Measurements from ENCODE around the gene FAM124A.

The FAM124A gene

DNA sequence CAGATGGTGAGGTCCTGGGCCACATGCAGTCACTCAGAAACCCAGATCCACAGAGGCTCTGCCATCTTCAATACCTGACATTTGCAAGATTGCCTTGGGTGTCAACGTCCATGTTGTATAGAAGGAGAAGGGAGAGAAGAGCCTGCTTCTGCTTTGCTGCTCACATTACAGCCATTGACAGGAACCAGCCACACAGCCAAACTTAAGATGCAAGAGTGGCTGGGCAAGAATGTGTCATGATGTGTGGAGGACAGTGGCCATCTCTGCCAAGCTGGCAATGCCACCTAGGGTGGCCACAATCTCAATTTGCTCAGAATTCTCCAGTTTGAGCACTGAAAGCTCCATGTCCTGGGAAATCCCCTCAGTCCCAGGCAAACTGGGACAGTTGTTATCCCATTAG is 91.4 kb downstream of the FAM124A start:
- DNase-seq = no peak

DNA sequence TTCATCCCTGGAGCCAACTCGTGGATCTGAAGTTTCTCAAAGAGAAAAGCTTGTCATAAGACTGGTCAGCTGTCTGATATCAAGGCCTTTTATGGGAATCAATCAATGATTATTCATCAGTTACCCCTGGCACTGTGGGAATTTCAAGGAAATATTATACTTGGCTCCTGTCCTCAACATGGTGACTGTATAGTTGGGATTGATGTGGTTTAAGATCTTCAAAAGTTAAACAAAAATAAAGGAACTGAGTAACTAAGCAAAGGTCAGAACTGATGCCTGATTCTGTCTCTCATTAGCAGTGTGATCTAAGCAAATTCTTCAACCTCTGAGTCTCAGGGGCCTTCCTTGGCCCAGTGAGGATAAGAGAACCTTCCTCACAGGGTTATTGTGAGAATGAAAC is 95.1 kb downstream of the FAM124A start:
- DNase-seq = no peak

DNA sequence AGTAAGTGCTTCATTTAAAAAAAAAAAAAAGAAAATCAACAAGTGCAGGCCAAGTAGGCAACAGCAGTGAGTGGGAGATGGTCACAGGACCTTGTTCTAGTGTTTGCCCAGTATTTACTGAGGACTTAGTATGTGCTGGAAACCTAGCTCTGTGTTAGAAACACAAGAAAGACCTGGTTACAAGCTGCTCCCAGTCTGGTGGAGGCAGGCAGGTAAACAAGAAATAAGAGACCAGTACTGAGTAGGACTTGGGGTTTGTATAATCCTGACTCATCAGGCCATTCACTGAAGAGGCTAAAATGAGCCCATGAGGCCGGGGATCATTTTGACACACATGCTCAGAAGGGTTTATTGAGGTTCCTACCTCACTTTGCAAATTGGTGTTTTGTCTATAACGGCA is 95.8 kb downstream of the FAM124A start:
- no peak for DNase-seq

DNA sequence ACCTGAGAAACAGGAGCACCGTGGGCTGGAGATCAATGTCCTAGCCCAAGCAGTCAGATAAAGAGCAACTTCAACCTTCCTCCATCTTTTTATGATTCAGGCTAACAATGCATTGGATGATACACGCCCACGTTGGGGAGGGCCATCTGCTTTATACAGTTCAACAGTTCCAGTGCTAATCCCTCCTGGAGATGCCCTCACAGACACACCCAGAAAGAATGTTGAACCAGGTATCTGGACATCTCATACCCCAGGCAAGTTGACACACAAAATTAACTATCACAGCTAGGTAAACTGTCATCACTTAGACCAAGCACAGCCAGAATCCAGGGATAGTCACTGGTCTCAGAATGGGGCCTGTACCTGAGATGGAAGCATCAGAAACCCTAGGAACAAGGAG is 96.7 kb downstream of the FAM124A start:
- DNase-seq = no peak

DNA sequence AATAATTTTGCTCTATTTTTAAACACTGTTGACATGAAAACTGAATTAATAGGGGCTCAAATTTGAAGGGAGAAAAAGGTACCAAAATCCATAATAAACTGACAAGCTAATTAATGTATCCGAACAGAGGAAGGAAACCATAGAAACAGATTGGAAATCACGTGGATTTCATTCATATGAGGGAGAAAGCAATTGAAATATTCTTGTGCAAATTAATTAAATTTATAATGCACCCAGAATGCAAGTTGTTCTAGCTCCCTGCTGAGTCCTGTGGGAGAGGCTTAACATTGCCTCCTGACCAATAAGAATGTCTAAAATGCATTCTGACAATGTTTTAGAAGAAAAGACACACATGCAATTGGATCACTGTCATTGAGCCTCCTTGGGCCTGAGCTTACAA is 99.6 kb downstream of the FAM124A start:
- no peak for DNase-seq

DNA sequence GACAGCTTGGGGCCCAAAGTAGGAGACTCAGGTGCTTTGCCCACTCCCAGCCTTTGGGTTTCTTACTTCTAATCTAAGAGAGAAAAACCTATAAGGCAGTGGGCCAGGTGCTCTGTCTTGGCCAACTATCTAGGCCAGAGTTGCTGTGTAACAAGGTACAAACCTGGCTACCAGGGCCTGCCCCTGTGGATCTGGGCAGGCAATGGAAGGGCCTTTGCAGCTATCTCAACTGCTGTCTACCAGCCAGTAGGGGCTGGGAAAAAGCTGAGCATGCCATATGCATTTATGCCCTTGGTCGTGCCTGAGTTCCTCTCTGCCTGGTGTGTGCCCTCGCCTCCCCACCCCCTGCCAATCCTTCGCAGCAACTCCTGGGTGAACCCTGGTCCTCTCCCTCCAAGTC is 100.6 kb downstream of the FAM124A start:
- no peak for DNase-seq

DNA sequence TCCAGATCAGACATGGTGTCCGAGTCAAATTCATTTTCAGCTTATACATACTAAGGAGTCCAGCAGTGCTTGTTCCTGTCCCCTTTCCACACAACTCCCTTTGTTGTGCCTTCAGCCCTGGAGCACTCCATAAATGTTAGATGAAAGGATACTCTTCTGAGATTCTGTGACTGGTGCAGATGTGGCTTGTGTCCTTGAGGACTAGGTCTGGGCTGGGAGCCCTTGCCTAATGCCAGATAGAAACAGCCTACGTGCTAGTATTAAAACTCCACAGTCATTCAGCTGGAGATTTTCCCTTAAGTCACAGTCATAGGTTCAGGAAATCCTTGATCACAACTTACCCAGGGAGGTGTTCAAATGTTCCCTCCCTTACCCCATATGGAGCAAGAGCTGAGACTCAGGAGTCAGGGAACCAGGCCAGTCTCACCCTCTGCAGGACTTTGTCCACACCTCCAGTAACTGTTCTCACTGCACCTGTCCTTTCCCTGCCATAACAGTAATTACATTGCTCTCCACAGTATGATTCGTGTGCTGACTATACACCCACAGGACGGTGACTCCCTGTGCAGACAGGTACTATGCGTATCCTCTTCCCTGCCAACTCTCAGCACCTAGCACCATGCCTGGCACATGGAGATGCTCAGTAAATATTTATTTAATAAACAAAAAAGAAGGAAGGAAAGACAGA is 101.8 kb downstream of the FAM124A start:
- DNase-seq = no peak

DNA sequence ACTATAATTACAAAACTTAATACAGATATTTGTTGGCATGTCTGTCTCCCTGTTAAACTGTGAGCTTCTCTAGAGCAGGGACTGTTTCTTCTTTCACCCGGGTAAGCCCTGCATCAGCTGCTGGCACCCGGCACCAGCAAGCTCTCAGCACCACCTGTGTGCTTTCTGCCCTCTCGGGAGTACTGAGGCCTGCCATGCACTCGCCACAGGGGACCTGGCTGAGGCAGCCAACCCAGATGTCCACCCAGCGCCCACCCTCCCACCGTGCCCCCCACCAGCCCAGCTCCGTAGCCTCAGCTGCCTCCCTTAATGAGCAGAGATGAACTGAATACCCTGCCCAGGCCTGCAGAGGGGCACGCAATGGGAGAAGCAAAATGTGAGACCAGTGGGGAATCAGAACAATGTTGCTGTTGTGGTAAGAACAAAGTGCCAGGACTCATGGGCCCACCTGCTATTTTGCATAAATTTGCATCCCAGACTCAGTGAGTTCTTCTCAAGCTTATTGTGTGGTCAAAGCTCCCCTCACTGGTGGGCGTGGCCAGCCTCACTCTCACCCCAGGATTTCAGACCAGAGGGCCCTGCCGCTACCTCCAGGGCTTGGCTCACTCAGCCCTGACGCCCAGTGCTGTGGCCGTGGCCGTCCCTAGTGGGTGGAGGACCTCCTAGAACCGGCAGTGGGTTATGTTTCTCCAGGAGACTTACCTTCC is 102.7 kb downstream of the FAM124A start:
- no peak for DNase-seq

DNA sequence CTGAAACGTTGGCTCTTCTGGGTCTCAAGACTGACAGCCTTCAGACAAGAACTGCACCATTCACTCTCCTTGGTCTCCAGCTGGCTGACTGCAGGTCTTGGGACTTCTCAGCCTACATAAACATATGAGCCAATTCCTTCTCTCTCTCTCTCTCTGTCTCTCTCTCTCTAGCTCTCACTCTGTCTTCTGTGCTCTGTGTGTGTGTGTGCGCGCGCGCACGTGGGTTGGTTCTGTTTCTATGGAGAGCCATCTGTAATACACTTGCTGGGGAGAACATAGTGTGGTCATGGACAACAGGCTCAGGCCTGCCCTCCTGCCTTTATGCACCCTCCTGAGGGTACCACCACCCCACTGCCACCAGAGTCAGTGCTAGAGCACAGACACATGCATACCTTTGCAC is 103.6 kb downstream of the FAM124A start:
- no peak for DNase-seq

DNA sequence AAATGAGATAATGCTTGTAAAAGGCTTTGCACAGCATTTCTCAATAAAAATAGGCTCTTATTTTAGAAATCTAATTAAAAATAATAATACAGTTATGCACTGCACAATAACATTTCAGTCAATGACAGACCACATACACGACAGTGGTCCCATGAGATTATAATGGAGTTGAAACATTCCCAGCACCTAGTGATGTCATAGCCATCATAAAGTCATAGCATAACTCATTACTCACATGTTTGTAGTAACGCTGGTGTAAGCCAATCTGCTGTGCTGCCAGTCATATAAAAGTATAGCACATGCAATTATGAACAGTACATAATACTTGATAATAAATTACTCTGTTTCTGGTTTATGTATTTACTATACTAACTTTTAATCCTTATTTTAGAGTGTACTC is 104.6 kb downstream of the FAM124A start:
- DNase-seq = no peak

DNA sequence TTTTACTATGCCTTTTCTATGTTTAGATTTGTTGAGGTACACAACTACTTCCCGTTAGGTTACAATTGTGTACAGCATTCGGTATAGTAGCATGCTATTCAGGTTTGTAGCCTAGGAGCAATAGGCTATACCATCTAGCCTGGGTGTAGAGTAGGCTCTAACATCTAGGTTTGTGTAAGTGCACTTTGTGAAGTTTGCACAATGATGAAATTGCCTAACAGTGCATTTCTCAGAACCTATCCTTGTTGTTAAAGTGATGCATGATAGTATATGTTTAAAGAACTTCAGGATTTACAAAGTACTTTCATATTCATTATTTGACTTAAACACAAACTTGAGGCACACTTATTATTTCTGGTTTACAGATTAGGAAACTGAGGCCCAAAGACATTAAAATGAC is 105.8 kb downstream of the FAM124A start:
- DNase-seq = no peak

DNA sequence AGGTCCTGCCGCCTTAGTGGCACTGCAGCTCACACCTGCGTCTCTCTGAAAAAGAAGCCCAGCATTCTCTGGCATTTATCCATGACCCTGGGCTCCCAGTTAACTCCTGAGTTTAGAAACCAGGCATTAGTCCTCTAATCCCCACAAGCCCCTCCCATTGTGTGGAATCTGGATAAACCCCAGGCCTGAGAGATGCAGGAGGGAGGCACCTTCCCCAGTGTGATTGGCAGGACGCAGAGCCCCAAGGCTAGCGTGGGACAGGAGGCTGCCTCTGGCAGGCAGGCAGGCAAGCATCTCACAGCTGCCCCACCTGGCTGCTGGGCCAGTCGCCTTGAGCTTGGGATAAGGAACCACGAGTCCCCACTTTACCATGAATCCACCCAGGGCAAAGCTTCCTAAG is 106.3 kb downstream of the FAM124A start:
- no peak for DNase-seq

DNA sequence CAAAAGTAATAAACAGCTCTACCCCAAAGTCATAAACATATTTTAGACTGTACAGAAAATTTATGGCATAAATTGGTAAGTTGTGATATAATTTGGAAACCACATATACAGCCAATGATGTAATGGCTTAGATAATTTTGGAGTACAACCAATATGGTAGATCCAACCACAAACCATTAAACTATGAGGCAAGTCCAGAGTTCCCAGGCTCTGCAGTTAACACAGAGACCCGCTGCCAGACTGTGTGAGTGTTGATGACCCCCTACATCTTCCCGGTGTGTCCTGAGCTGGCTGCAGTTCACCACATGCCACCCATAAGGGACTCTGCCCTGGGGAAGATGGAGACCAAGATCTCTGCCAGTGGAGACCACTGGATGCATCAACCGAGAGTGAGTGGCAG is 107.4 kb downstream of the FAM124A start:
- DNase-seq = no peak

DNA sequence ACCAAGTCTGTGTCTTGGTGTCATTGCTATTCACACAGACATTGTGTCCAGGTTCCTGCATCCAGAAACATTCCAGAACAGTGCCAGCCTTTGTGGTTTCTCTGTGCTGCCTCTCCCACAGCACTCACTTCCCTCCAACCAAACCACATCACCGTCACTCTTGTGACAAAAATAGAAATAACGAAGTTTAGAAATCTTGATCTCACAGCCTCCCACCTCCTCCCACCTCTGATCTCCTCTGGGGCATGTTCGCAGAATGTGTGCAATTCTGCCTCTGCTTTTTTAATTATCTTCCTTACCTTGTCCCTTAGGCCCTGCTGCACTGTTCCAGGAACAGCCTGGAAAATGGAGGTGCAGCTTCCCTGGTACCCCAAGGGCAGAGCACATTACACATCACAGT is 108.6 kb downstream of the FAM124A start:
- DNase-seq = no peak

DNA sequence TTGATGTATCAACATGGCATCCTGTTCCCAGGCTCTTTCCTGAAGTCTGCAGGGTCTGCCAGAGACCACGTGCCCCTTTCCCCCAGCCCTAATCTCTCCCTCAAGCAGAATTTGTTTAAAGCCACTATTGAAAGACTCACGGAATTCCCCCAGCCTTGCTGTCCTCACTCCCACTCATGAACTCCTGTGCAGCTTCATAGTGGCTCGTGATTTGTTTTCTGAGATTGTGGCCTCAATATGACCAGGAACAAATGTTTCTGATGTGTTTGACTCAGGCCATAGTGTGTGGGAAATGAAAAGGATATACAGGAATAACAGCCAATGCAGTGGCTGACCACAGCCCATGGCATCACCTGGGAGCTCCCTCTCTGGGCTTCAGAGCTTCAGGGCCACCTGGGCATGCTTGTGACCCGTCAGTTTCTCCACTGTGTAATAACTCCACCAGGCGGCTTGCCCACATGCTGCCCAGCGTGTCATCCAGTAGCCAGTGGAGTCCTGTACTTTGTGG is 109.2 kb downstream of the FAM124A start:
- no peak for DNase-seq

DNA sequence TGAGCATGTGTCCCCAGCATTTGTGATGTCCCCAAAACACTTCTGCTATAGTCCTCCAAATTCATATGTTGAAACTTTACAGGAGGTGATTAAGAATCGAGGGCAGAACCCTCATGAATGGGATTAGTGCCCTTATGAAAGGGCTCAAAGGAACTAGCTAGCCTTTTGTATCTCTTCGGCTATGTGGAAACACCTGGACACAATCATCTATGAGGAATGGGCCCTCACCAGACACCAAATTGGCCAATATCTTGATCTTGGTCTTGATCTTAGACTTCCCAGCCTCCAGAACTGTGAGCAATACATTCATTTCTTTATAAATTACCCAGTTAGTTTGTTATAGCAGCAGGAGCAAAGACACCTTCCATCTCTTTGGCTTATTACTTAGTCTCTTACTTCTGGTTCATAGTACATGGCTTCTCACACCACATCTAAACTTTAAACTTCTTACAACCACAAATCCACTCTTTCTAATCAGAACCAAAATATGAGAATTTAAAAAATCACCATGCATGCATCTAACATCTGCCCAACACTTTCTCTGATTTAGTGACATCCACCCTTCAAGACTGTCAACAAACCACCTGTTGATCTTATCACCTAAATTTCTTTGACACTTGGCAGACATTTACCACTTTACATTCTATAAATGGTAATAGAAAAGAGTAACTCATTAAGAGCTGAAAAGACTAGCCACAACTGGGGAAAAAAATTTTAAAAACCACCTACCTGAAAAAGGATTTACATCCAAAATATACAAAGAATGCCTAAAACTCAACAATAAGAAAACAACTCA is 110.6 kb downstream of the FAM124A start:
- DNase-seq = no peak

DNA sequence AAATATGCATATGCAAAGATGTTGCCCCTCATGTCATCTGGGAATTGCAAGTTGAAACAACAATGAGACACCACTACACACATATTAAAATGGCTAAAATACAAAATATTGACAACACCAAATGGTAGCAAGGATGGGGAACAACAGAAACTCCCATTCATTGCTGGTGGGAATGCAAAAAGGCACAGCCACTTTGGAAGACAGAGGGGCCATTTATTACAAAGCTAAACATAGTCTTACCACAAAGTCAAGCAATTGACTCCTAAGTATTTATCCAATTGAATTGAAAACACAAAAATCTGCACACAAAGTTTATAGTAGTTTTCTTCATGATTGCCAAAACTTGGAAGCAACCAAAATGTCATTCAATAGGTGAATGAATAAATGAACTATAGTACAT is 111.2 kb downstream of the FAM124A start:
- no peak for DNase-seq

DNA sequence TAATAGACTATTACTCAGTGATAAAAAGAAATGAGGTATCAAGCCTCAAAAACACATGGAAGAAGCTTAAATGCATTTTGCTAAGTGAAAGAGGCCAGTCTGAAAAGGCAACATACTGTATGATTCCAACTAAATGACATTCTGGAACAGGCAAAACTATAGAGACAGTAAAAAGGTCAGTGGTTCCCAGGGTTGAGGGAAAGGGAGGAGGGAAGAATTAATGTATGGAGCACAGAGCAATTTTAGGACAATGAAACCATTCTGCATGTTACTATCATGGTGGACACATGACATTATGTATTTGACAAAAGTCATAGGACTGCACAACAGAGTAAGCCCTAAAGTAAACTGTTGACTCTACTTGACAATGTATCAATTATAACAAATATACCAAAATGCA is 111.6 kb downstream of the FAM124A start:
- DNase-seq = no peak
